HG03521 (cell line): Measurements from ENCODE around the gene ADAMTSL1.

Experiments used
- ATAC-seq: cut with Tn5 transposase; IDR thresholded peaks from one replicate; pipeline ENCODE4 v1.9.1; 2021; ENCODE audit warnings: mild to moderate bottlenecking, moderate library complexity; ENCODE audit not compliant: unreplicated experiment

The ADAMTSL1 gene

DNA sequence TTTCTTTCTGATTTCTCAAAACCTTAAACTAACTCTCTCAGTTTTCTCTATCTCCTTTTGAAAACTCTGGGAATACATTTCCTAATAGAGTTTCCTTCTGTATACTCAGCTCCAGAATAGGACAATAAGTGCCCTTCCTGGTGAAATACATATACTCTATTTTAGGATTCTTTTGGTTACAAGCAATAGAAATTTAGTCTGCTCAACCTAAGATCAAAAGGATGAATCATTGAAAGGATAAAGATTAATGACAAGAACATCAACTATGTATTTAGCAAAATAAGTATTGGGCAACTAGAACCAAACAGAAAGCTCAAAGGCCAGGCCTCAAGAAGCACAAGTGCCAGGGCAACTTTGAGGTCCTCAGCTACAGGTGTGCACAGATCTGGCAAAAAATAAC is 127.1 kb downstream of the ADAMTSL1 start:
- ATAC-seq, result no peak

DNA sequence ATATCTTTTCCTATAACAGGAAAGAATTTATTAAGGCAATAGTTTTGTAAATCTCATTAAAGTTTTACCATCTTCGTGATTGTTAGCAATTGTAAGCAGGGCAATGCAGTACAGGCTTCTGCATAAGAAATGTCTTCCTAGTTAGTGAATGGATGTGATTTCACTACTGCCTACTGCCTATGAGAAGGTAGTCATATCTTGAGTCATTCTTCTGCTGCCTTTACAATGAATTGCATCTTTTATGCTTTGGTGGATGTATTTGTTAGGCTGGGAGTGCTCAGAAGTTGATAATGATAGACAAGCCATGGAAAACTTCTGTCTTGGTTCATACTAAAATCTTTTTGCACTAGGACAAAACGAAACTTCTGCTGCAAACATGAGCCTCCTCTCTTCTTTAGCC is 128.0 kb downstream of the ADAMTSL1 start:
- no peak for ATAC-seq

DNA sequence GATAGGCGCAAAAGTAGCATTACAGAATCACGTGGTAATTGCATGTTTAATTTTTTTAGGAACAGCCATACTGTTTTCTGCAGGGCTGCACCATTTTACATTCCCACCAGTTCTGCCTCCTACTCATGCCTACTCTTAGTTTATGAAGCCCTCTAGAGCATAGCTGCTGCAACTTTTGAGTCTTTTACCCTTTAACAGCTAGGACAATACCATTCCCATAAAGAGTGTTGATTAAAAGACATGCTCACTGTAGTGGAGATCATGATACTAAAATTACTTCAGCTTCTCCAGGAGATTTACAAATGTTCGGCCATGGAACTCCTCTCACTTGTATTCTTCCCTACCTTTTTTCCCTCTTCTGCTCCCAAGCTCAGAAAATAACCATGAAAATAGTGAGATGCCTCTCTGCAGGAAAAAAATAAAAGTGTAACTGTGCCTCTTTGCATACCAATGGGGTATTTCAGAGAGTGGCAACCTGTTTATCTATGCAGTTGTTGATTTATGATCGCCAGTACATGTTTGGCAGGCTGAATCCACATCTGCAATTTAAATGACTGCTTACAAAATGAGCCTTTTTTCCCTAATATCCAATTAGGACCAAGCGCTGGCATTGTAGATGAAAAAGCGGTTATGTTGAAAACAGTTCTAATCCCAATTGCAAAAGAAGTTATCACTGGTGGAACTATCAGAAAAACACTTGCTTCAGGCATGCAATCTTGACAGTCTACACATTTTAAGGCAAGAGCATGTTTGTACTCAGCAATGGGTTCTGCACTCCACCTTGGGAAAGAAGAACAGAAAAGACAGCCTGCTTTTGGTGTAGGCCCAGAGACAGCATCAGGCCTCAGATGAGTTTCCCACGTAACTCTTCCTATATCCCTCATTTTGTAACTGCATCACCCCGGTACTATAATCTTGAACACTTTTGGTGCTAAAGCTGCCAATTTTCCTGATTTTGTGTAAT is 131.1 kb downstream of the ADAMTSL1 start:
- ATAC-seq, result no peak

DNA sequence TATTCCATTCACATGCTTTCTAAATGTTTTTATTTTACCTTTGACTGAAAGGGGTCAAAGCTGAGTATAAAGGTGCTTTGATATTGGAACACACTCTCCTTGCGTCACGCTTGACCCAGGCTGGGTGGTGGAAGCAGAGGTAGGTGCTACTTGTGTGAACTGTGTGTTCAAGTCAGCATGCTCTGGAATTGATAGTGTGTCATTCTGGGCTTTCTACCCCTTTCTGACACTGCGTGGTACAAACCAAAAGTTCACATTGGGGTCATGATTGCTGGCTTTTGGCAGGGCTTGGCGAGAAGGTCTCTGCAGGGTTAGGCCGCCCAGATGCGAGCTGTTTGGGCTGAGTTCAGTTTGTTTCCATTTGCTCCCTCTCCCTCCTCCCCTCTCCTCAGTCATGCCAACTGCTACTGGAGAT is 131.8 kb downstream of the ADAMTSL1 start:
- ATAC-seq, result no peak

DNA sequence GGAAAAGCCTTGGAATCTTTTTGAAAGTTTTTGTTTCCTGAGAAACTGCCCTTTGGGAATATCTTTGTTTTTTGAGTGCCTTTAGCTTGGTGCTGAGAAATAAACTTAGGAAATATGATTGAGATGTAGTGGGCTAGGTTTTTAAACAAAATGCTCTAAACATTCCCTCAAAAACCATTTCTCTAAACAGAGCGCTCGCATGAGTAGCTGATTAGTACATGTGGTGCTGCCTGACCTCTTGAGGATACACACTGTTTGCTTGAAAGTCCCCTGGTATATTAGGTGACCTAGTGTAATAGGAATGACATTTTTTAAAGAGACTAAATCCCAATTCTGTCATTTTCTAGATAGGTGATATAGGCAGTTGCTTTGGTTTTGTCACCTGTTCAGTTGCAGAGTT is 132.3 kb downstream of the ADAMTSL1 start:
- no peak for ATAC-seq

DNA sequence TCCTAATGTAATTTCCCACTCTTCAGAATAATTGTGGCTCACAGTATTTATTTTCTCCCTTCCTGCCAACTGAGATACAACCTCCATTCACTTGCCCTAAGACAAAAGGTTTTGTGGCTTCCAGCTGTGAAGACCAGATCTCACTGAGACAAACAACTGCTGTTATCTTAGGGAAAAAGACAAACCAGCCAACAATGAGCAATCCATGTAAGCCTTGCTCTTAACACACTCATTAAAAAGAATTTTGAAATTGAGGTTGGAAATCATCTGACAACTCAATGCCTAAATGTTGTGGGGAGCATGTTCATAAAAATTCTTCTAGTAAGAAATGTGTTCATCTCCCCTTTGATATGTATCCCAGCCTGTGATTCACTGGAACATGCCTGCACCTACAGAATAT is 132.9 kb downstream of the ADAMTSL1 start:
- ATAC-seq, result no peak

DNA sequence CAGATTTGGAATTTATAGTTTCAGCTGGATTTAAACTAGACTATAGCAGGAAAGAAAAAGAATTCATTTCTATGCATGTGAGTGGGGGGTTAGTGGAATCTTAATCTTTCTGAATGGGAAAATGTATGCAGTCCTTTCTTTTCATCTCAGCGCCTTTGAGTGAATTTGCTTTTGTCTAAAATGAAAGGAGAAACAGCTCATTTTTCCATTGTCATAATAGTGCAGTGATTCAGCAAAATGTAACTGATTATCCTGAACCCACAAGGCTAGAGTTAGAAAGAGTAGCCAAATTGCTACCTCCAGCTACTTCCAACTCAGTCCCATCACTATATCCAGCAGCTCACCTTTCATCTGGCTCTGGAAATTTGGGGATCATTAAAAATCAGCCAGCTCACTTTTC is 134.4 kb downstream of the ADAMTSL1 start:
- ATAC-seq, result no peak

DNA sequence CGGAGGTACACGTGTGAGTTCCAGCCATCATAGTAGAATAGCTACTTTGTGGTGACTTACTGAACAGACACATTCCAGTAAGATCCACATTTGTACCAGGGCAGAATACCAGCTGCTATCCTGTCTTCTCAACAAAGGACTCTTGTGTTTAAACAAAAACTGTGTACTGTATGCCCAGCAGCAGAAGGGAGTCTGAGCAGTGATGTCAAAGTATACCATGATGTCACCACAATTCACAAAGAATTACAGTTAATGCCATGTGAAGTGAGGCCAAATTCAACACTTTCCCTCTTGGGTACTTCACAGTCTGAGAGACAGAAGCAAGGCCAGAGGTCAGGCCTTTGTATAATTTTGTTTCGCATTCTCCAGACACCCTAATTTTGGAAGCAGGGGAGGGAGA is 137.0 kb downstream of the ADAMTSL1 start:
- no peak for ATAC-seq

DNA sequence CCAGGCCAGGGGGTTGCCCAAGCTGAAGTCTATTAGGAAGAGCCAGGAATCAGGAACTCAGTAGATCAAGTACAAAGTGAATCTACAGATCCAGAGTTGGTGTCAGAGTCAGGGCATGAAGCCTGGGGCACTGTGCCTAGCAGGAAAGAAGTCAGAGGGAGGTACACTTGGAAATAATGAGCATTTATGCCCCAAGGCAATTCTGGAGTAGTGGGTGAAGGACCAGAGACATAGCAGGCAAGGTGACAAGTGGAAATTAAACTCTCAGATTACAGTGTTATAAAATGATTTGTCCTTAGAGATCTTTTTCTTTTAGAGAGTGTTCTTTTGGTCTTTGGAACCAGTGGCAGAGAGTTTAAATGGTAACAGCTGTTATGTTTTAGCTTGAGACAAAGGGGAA is 138.0 kb downstream of the ADAMTSL1 start:
- ATAC-seq, result no peak

DNA sequence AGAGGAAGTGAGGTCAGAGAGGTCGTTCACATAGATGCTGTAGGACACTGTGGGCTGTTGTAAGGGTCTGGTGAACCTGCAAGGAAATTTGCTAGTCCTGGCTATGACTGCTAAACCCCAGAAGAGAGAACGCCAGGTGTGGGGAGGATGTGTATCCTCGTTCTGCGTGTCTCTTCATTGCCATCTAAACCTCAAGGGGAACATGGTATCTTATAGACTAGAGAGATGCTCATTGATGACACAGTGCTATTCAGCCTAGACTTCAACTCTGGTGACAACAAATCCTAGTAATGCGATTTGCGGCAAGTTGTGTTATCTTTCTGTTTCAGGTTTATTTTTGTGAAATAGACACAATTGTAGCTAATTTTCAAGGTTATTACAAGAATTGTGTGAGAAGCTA is 140.2 kb downstream of the ADAMTSL1 start:
- no peak for ATAC-seq

DNA sequence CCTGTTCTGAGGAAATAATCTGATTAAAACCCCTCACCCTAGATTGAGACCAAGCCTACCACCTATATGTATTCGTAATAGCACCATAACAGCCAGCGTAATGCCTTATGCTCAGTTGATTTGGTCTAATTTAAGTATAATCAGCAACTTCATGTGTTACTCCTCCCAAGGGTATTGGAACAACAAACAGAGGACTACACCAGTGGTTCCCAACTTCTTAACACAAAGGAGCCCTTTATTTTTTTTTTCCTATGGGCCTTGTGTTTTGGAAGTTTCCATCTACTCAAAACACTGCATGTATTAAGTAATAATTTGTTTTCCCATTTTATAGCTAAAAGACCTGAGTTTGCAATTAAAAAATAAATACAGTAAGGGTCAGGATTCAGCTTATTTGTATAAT is 140.7 kb downstream of the ADAMTSL1 start:
- ATAC-seq, result no peak

DNA sequence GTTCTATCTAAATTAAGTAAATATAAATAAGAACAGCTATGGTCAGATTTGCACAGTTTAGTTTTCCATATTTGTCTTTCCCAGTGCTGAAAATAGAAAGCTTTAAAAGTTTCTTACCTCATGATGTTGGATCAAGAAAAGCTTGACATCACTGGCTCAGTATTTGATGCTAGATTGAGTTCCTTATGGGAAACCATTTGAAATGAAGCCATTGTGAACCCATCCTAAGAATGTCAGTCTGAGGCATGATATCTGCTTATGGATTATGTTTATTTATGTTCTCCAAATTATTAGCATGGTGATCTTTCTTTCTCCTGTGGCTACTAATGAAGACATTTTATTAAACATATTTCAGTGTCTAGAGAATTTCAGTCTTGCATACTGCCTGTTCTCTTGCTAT is 143.0 kb downstream of the ADAMTSL1 start:
- ATAC-seq, result no peak

DNA sequence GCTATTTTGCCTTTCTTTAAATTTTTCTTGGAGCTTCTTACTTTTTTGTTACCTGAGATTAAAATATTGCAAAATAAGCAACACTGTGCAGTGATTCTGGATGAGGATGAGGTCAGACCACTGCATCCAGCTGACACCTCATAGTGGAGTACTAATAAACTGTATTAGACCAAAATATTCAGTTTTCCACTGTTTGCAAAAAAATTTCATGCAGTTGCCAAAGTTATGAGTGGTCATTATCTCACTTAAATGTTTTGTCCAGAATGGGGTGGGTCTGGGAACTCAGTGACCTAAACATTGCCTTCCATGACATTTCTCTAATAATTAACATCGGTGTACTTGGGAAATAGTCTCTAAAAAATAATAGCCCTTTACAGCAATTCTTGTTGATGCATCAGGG is 143.8 kb downstream of the ADAMTSL1 start:
- no peak for ATAC-seq

DNA sequence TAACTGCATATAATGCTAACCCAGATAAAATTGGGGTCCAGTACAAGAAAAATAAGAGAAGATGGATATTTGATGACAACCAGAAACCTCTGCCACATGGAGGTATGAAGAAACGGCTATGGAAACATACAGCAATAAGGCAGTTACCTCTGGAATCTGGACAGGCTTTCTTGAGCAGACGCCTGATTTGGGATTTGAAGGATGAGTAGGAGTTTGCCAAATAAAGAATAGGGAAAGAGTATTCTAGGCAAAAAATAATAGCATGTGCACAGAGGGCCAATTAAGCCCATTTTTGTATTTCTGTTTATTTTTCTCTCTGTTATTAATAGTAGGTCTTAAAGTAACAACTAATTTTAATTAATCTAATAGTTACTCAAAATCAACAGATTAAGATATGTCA is 144.9 kb downstream of the ADAMTSL1 start:
- no peak for ATAC-seq

DNA sequence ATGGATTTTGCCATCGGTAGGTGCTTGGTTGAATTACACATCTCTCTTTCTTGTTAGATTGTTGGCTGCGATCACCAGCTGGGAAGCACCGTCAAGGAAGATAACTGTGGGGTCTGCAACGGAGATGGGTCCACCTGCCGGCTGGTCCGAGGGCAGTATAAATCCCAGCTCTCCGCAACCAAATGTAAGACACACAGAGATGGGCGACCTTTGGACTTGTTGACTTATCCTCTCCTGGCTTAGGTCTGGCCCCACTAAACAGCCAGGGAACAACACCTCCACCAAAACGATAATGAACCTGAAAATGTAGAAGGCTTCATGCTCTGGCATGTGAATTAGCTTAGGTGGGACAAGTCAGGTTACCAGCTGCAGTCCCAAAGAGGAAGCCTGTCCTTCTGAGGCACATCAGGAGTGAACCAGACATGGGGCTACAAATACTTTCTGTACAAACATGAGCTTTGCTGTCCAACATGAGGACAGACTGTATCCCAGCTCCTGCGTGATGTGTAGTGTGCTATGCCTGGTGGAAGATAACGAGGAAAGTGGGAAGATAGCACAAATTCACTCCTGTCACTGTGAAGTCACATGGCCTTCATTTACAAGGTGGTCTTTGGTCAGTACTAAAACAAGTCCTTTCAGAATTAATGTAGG is 148.4 kb downstream of the ADAMTSL1 start:
- ATAC-seq, result no peak

DNA sequence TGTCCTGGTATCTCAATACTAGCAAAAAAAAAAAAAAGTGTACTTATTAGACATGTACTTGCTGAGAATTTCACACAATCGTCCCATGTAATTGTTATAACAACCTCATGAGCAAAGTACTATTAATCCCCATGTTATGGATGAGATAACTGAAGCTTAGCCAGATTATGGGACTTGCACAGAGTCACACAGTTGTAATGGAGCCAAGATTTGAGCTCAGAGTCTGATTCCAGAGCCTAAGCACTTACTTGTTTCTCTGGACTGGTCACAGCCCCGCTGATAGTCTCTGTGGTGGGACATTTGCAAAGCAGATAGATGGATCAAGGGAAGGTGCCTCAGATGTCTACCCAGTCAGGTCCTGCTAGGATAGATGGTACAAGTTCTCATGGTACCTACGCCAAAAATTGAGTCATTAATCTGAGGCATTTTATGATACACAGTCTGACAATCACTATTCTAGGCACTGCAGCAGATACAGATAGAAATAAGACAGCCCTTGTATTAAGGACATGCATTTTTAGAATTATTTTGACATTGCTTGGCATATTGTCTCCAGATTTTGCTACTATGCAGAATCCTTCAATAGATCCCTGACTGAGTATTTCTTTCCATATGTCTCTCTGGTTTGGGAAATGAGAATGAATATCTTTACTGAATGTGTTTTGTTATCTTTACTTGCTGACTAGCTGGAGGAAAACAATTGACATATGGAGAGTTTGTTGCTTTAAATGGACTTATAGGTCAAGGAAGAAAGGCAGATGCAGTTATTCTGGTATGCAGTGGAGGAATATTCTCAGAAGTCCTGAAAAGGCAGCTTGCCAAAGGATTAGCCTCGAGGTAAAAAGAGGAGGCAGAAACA is 149.5 kb downstream of the ADAMTSL1 start:
- ATAC-seq, result no peak

DNA sequence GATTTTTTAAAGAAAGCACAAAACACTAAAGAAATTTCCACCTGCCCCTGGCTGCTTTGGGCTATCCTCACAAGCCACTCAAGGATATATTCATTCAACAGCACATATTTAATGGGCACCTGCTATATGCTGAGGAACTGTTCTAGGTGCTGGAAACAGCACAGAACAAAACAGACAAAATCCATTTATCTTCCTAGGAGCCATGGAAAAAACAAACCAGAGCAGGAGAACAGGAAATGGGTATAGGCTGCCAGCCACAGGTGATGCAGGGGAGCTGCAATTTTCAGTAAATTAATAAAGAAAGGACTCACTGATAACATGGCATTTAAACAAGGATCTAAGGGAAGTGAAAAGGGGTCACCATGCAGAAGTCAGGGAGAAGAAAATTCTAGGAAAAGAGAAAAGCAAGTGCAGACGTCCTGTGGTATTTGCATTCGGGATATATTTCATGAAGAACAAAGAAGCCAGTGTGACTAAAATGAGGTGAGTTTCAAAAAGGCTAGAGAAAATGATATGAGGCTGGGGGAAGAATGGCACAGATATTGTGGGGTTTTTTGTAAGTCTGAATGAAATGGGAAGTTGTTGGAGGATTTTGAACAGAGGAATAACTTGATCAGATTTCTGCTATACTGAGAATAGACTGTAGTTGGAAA is 152.2 kb downstream of the ADAMTSL1 start:
- no peak for ATAC-seq

DNA sequence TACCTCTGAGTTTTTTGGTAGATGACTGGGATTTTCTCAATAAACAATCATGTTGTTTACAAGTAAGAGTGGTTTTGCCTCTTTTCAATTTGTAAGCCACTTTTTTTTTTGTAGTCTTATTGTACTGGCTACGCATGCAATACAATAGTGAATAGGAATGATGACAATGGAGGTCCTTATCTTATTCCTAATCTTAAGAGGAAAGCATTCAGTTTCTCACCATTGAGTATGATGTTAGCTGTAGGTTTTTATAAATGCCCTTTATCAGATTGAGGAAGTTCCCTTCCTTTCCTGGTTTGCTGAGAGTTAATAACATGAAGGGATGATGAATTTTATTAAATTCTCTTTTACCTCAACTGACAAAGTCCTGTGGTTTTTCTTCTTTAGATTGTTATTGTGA is 155.2 kb downstream of the ADAMTSL1 start:
- ATAC-seq, result no peak

DNA sequence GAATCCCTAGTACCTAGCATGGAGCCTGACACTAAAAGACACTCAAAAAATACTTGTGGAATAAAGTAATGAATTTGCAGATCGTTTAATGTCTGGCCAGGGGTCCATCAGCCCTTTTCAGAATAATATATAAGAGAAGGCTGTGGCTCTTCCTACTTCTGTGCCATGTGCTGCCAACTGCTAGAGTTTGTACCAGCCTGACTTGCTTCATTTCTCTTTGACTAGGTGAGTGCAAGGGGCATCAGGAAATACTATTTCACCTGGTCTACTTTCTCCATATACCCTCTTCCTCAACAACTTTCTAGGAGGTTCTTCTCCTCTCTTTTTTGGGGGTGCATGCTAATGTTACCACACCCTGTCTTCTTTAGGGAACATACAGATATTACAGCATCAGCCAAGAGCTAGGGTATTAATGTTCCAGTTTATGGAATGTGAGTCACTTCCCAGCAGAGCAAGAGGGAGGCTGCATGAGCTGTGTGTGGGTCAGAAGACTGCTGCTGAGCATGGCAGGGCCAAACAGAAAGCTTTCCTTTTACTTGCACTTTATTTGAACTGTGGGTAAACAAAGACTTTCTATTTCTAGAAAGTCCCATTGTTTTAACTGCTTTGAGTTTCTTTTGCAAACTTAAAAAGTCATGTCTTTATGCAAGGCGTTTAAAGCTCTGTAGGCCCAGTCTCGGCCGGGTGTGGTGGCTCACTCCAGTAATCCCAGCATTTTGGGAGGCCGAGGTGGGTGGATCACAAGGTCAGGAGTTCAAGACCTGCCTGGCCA is 158.9 kb downstream of the ADAMTSL1 start:
- ATAC-seq, result no peak

DNA sequence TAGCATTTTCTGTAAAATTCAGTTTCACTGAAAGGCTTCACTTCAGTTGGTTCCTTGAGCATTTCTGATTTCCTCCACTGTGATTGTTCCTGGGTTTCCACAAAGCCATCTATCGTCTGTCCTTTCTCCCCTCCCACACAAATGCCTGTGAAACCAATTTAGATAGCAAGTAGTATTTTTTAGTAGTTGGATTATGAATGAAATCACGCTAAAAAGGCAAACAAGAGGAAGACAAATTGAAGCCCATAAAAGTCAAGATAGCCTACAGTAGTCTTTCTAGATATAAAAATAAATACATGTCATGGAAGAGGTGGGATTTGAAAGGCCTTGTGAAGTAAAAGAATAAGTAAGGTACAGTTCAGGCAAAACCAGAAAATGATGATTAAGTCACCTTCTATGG is 162.8 kb downstream of the ADAMTSL1 start:
- ATAC-seq, result no peak
